Left ventricle myocardium inferior (tissue), 1 donor: ENCODE results near the gene C16orf89. TPM values are rescaled to one million over a fixed set of nuclear protein-coding genes. Genes with fewer than 3 reads are reported as not detected.
"Not testable (repeated sequence)": the region's sequence is repeated elsewhere in the genome, so short reads cannot be mapped to it uniquely, and the experiment has no call there.

Source experiments
- DNase-seq: peaks from one replicate; pipeline ENCODE4 v3.0.0-alpha.2; 2020
- H3K27ac ChIP-seq: fragments of 200-600 bp; replicated peaks from 2 replicates; pipeline ENCODE4 v1.8.0; 2021
- H3K27me3 ChIP-seq: fragments of 200-600 bp; 2 replicates; pipeline ENCODE4 v1.8.0; 2021; ENCODE audit warnings: low read depth
- H3K36me3 ChIP-seq: fragments of 200-600 bp; 2 replicates; pipeline ENCODE4 v1.8.0; 2021
- H3K4me1 ChIP-seq: fragments of 200-600 bp; 2 replicates; pipeline ENCODE4 v1.8.0; 2021
- H3K4me3 ChIP-seq: fragments of 200-600 bp; 2 replicates; pipeline ENCODE4 v1.8.0; 2021; ENCODE audit warnings: mild to moderate bottlenecking, moderate library complexity
- H3K9me3 ChIP-seq: fragments of 200-600 bp; replicated peaks from 2 replicates; pipeline ENCODE4 v1.8.0; 2021
- CTCF ChIP-seq: fragments of 200-600 bp; IDR thresholded peaks from 2 replicates; pipeline ENCODE4 v1.8.0; 2021; ENCODE audit warnings: antibody characterized with exemption, mild to moderate bottlenecking, borderline replicate concordance
- intact Hi-C: fragments of 100-400 bp; cut with micrococcal nuclease; formaldehyde crosslinking; loops from one replicate; pipeline ENCODE4 v1.11.0; 2022
- long read RNA-seq: library from polyadenylated mRNA; unstranded; transcript quantifications from one replicate; pipeline ENCODE4 v2.0.0, GENCODE V29; 2021
- total RNA-seq: library from RNA; stranded (reverse); fragmentation: NEBNext Ultra II Directional; extraction: Animal tissue kit (Norgen Biotek cat#: 25700); gene quantifications from one replicate; pipeline ENCODE4 v1.2.1, GENCODE V29; 2021
- donor health status: DM: no; HTN: yes; CAD: no; lungs with severe emphysema.

The C16orf89 gene
- 5.9 TPM for total RNA-seq
- long read RNA-seq, transcript C16orf89-202 (8 exons, 1,444 nt), result major isoform, 6 of 7 reads
- long read RNA-seq, partial matches to known transcripts, result 0 of 7 reads
- long read RNA-seq, other reads (novel, unspliced or antisense), result 1 of 7 reads

- H3K4me3 ChIP-seq, result no peak within 1 kb of the TSS
- intact Hi-C loops, result no loop called here
- no peaks in the 10 kb centered on the region for H3K27me3 ChIP-seq
- TF ChIP-seq CTCF, result no peak
- H3K4me1 ChIP-seq, result peaks cover 8% of the 10 kb centered on the region
- H3K36me3 ChIP-seq, result no peaks in the 10 kb centered on the region
- DNase-seq, result no peak
- no peaks in the 10 kb centered on the region for H3K9me3 ChIP-seq
- H3K27ac ChIP-seq, result no peak within 1 kb of the TSS
These were observed at the start of gene C16orf89 for GRCh38 chr16:5065813-5066212. C16orf89 (minus strand) TSS chr16:5065956; CDS start chr16:5065908, 48 bp downstream.

DNA sequence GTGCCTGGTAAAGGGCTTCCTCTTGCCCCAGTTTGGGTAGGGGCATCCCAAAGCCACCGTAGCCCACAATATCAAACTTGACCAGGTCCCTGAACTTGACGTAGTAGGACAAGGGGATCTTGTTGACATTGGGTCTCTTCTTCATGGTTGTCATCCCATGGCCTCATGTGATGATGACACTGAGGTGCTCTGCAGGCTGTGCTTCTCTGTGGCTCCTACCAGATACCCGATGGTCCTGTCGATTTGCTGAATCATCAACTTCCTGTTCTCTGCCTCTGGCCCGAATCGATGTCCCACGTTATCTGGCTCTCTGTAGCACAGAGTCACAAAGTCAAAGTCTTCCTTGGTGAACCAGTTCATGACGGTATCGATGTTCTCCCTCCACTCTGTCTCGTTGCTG, 45.2 kb upstream of the C16orf89 start:
- H3K27ac ChIP-seq, H3K4me1 ChIP-seq, DNase-seq, H3K9me3 ChIP-seq, H3K36me3 ChIP-seq, H3K4me3 ChIP-seq, intact Hi-C loops, H3K27me3 ChIP-seq: not testable (repeated sequence)

DNA sequence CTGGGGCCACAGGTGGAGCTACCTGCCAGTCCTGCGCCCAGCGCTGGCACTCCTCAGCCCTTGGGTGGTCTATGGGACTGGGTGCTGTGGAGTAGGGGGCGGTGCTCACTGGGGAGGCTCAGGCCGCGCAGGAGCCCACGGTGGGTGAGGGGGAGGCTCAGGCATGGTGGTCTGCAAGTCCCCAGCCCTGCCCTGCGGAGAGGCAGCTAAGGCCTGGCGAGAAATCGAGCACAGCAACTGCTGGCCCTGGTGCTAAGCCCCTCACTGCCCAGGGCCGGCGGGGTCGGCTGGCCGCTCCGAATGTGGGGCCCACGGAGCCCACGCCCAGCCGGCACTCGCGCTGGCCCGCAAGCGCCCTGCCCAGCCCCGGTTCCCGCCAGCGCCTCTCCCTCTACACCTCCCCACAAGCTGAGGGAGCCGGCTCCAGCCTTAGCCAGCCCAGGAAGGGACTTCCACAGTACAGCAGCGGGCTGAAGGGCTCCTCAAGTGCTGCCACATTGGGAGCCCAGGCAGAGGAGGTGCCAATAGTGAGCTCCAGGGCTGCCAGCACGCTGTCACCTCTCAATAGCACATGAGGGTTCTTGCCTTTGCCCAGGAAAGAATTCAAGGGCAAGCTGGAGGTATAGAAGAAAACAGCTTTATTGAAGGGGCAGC, 42.9 kb upstream of the C16orf89 start:
- Histone ChIP-seq H3K4me3 (no peak overlapping the region), H3K9me3 (no peaks in the 10 kb centered on the region), H3K36me3 (no peaks in the 10 kb centered on the region), H3K4me1 (peaks cover 4% of the 10 kb centered on the region), H3K27me3 (no peaks in the 10 kb centered on the region), H3K27ac (no peak overlapping the region)
- DNase-seq, result peak; percentile 37
- intact Hi-C loops, result no loop called here
- TF ChIP-seq CTCF, result no peak

GRCh38 chr16:5105039-5105438, 39.3 kb upstream of the C16orf89 start:
- H3K4me3 ChIP-seq, H3K27me3 ChIP-seq, H3K4me1 ChIP-seq, DNase-seq, H3K9me3 ChIP-seq, H3K27ac ChIP-seq, H3K36me3 ChIP-seq, intact Hi-C loops: not testable (repeated sequence)

DNA sequence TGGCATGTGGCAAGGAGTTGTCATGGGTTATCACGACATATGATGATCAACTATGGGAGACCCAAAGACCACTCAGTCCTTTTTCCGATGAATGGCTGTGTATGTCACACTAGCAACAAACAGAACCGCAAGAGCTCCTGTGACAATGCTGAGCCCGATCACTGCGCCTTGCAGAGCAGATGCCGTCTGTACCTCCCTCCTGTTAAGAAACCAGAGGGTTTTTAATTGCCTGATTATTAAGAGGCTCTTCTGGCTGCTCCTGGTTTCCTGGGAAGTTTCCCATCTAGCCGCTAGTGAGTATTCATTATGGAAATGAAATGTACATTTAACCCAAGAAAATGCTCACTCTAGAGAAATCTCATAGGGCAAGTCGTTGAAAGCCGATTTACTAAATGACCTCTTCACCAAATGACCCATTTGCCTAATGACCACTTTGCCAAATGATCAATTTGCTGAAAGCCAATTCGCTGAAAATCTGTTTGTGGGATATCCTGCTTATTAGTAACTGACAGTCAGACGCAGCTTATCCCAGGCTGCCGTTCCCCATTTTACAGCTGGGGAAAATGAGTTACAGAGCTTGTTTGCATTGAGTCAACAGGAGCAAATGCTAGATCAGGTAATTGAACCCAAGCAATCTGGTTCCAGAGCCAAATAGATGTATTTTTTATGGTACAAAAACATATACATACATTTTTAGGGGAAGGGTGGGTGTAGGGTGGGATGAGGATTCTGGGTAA, 37.7 kb upstream of the C16orf89 start:
- H3K27me3 ChIP-seq, H3K27ac ChIP-seq, DNase-seq, H3K4me3 ChIP-seq, H3K36me3 ChIP-seq, H3K9me3 ChIP-seq, intact Hi-C loops, H3K4me1 ChIP-seq: not testable (repeated sequence)

GRCh38 chr16:5099174-5099573, 33.4 kb upstream of the C16orf89 start:
- H3K27me3 ChIP-seq, intact Hi-C loops, H3K9me3 ChIP-seq, H3K36me3 ChIP-seq, DNase-seq: not testable (repeated sequence)
- Histone ChIP-seq H3K4me1 (peaks cover 18% of the 10 kb centered on the region), H3K4me3 (peak overlapping the region; percentile 89), H3K27ac (peak overlapping the region; percentile 90)

DNA sequence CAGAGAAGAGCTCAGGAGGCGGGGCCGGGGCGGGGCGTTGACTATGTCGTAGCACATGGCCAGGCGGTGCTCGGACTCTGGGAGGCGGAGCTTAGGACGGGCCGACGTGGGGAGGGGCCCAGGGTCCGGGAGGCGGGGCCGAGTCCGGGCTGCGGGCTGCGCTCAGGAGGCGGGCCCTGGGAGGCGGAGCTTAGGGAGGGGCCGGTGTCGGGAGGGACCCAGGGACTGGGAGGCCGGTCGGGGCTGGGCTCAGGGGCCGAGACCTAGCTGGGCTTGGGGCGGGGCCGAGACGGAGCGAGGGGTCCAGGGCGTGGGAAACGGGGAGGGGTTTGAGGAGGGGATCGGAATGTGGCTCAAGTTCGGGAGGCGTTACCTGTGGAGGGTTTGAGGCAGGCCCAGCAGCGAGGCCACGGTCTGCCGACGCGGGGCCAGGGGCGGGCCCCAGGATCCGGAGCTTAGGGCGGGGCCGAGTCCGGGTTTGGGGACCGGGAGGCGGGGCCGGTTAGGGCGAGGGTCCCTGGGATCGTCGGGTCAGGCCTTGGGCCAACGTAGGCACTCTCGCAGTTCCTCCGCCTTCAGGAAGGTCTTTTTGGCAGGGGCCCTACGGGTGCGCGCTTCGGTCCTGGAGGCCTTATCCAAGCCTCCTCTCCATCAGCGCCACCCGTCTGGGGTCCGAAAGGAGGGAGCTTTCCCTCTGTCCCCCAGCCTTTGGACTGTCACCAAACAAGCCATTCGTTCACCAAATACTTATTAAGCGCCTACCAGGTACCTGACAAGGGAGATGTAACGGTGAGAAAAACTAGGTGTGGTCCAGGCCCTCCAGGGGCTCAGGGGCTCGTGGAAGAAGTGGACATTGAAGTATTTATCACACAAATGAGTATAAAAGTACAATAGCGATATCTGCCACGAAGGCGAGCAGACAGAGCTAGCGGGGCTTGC, 32.7 kb upstream of the C16orf89 start:
- Histone ChIP-seq H3K27ac (peak overlapping the region; percentile 90), H3K4me3 (peak overlapping the region; percentile 89), H3K4me1 (peaks cover 18% of the 10 kb centered on the region)
- H3K36me3 ChIP-seq, H3K9me3 ChIP-seq, intact Hi-C loops, H3K27me3 ChIP-seq: not testable (repeated sequence)
- peak; percentile 79 for DNase-seq

DNA sequence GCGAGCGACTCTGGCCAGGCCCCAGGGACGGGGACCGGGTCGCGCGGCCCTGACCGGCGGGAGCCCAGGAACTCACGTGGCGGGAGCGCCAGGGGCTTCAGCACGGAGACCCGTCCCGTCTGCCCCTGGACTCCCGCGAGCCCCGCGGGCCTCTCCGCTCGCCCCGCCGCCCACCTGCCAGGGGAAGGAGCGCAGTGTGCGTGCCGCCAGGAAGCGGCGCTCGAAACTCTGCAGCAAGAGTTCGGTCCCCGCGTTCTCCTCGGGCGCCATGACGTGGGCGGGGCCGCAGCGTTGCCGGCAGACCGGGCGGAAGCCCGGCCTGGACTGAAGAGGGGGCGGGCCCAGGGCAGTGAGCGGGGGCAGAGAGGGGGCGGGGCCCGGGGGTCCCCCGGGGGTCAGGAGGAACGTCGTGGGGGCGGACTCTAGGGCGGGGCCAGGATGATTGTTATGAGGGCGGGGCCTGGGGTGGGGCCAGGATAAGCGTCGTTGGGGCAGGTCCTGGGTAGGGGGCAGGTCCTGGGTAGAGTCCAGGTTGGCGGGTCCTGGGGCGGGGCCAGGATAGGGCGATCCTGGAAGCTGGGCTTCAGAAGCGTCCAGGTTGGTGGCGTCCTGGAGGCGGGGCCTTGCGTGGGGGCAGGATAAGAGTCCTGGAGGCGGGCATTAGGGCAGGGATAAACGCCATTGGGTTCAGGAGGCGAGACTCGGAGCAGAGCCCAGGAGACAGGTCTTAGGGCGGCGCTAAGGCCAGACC, 31.9 kb upstream of the C16orf89 start, which contains the start of gene EEF2KMT:
Gene EEF2KMT, minus strand, starts transcription at position 326 of the 751 bp plus-strand sequence. Its CDS starts 56 bp downstream, at position 270.
- Histone ChIP-seq H3K4me1 (peaks cover 18% of the 10 kb centered on the region), H3K4me3 (peak within 1 kb of the TSS; percentile 89), H3K27ac (peak within 1 kb of the TSS; percentile 90)
- H3K9me3 ChIP-seq, H3K36me3 ChIP-seq, H3K27me3 ChIP-seq, intact Hi-C loops: not testable (repeated sequence)
- DNase-seq, result peak; percentile 99

GRCh38 chr16:5097061-5097469, 31.3 kb upstream of the C16orf89 start:
- H3K9me3 ChIP-seq, intact Hi-C loops, H3K36me3 ChIP-seq, DNase-seq, H3K27me3 ChIP-seq: not testable (repeated sequence)
- peak overlapping the region; percentile 86 for H3K27ac ChIP-seq
- peak overlapping the region; percentile 89 for H3K4me3 ChIP-seq
- H3K4me1 ChIP-seq, result peaks cover 18% of the 10 kb centered on the region

- Histone ChIP-seq H3K27ac (peak overlapping the region; percentile 86), H3K4me3 (peak overlapping the region; percentile 89), H3K4me1 (peaks cover 18% of the 10 kb centered on the region)
- H3K9me3 ChIP-seq, H3K27me3 ChIP-seq, intact Hi-C loops, H3K36me3 ChIP-seq, DNase-seq: not testable (repeated sequence)
These were observed 30.8 kb upstream of the C16orf89 start for GRCh38 chr16:5096437-5097060.
